HUDEP-2 (cell line): ENCODE data around the gene TKTL2.
A peak's percentile ranks its signal among the peaks of the same experiment; 100 is the strongest.
"Not testable (repeated sequence)": the region's sequence is repeated elsewhere in the genome, so short reads cannot be mapped to it uniquely, and the experiment has no call there.

Experiments
- DNase-seq, 76 experiments: peaks; one replicate each; lab custom pipeline; 2025; ENCODE audit not compliant: unreplicated experiment in 76 of 76; lab: John Stamatoyannopoulos, UW

Gene TKTL2

DNA sequence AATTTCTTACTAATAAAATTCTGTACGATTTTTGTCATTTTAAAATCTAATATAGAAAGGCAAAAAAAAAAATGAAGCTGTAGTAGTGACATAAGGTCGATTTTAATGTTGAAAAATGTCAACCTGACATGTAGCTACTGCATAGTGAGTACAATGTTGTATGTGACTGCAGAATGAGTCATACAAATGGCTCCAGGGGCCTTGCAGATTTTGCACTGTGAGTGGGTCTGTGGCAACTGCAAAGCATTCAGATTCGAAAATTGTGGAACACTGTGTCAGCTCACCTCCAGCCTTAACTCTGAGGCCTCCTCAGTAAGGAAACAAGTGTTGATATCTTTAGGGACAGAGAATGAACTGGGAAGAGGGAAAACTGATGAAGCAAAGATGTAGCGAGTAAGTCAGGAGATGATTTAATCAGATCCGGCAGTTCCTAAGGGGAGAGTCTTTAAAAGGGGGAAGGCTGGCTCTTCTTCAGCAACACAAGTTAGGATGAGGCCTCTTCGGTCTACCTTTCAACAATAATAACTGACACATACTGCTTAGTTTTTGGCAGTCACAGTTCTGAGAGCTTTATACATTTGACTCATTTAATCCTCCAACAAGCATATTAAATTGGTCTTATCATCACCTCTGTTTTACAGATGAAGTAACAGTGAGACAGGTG, 24.9 kb downstream of the TKTL2 start:
- no peak for DNase-seq

DNA sequence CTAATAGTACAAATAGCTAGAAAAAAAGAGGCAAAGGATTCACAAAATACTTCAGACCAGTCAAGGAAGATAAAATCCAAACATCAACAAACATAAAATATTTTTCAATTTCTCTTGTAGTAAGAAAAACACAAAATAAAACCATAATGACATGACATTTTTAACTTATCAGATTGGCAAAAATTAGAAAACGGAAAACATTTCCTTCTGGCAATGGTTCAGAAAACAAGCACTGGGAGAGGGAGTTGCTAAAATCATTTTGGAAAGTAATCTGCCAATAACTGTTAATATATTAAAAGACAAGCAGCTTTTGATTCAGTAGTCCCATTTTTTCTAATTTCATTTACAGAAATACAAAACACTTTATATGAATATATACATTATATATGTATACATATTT, 26.1 kb downstream of the TKTL2 start:
- DNase-seq: peak in 2 of 76 experiments; percentile 2 to 3

DNA sequence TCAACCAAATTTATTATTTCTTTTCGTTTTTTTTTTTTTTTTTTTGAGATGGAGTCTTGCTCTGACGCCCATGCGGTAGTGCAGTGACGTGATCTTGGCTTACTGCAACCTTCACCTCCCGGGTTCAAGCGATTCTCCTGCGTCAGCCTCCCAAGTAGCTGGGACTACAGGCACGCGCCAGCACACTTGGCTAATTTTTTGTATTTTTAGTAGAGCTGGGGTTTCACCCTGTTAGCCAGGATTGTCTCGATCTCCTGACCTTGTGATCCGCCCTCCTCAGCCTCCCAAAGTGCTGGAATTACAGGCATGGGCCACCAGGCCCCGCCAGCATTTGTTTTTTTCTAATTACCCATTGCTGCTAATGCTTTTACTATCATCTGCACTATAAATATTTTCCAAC, 26.5 kb downstream of the TKTL2 start:
- not testable (repeated sequence) for DNase-seq

DNA sequence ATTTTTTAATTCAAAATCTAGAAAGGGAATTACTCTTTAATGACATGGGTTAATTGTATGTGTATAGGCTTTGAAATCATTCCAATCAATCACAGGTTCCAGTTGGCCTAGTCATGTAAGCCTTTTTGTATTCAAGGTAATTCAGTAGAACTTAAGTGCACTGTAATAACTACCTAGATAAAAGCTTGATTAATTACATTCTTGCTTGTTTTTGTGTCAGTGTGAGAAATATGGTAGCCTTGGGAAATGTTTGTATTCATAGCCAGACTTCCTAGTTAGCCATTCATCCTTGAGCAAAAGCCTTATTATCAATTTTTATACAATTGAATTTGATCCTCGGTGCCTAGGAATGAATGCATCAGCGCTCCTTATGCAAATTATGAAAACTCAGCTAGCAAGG, 33.5 kb downstream of the TKTL2 start:
- no peak for DNase-seq
